NB4 (cell line): ENCODE results near the gene ZNF610.
"Not testable (repeated sequence)": the region's sequence is repeated elsewhere in the genome, so short reads cannot be mapped to it uniquely, and the experiment has no call there.

ENCODE experiments used
- DNase-seq: peaks from one replicate; pipeline ENCODE4 v3.0.0; 2010; ENCODE audit warnings: low read depth
- H3K4me3 ChIP-seq: one replicate; pipeline ENCODE4 v1.5.1; 2011; ENCODE audit warnings: mild to moderate bottlenecking, low read depth, low read length, moderate library complexity
- CTCF ChIP-seq: IDR thresholded peaks from one replicate; pipeline ENCODE4 v1.5.1; 2012; ENCODE audit warnings: low read depth, low read length
- MAX ChIP-seq: IDR thresholded peaks from 2 replicates; pipeline ENCODE4 v1.6.1; 2011; ENCODE audit warnings: low read depth, low read length
- MYC ChIP-seq: IDR thresholded peaks from 2 replicates; pipeline ENCODE4 v1.6.1; 2011; ENCODE audit warnings: low read depth, low read length
- POLR2A ChIP-seq: IDR thresholded peaks from 2 replicates; pipeline ENCODE4 v1.6.1; 2011; ENCODE audit warnings: mild to moderate bottlenecking; ENCODE audit not compliant: insufficient read length; ENCODE audit errors: extremely low read depth

Gene ZNF610

DNA sequence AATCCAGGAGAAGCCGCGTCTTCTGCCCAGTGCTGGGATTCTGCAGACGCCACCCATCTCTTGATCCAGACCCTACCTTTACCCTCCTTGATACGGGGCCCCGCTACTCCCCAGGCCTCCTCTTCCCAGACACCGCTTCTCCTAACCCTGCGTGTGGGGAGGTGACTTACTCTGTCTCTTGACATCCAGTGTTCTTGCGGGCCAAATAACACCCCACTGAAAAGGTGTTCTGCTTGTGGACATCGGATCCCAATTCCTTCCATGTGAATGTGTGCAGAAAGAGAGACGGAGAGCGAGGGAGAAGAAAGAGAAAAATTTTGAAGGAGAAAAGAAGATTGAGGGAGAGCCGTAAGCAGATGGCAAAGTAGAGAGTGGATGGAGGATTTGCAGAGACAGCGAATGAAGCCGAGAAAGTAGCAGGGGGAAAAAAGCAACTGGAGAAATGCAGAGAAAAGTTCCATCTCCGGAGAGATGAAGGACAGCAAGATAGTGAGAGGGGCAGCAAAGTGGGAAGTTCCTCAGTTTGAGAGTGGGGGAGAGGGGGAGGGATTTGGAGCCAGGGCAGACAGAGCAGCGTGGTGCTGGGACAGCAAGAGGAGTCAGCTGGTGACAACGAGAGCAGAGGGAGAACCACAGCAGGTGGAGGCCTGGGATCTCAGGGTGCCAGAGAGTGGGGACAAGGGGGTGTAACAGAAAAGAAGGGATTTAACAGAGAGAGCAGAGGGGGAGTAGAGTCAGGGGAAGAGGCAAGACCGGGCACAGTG lies 38.3 kb upstream of the ZNF610 start:
- DNase-seq, result peak; percentile 63
- TF ChIP-seq CTCF, result no peak
- TF ChIP-seq MAX, result no peak
- no peak for TF ChIP-seq MYC
- no peak for TF ChIP-seq POLR2A
- peak overlapping the region; percentile 83 for H3K4me3 ChIP-seq

DNA sequence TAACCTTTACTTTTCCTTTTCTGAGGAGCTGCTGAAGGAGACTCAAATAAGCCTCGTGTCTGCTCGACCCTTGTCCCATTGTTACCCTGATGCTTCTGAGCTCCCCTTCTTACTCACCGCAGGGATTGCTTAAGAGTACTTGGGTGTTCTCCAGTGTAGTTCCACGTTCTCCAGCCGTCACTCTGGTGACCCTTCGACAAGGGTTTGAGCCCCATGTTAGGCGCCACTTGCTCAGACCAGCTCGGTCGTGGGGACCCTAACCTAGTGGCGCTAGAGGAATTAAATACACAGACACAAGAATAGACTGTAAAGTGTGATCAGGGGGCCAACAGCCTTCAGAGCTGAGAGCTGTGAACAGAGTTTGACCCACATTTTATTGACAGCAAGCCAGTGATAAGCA lies 28.8 kb upstream of the ZNF610 start:
- DNase-seq, result peak; percentile 43
- no peak overlapping the region for H3K4me3 ChIP-seq

DNA sequence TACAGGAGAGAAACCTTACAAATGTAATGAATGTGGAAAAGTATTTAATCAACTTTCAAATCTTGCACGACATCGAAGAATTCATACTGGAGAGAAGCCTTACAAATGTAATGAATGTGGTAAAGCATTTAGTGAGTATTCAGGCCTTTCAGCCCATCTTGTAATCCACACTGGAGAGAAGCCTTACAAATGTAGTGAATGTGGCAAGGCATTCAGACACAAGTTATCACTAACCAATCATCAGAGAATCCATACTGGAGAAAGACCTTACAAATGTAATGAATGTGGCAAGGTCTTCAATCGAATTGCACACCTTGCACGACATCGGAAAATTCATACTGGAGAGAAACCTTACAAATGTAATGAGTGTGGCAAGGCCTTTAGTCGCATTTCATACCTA lies 13.6 kb upstream of the ZNF610 start:
- H3K4me3 ChIP-seq, result no peak overlapping the region
- TF ChIP-seq CTCF (no peak), MYC (no peak), POLR2A (no peak), MAX (no peak)
- no peak for DNase-seq

More for the DNA sequence above, 28.8 kb upstream of the ZNF610 start:
- TF ChIP-seq CTCF, result no peak
- no peak for TF ChIP-seq MAX
- TF ChIP-seq MYC, result no peak
- no peak for TF ChIP-seq POLR2A

GRCh38 chr19:52331757-52332156 lies 4.3 kb upstream of the ZNF610 start:
- DNase-seq, result no peak
- H3K4me3 ChIP-seq, result no peak overlapping the region
- TF ChIP-seq POLR2A, result no peak

GRCh38 chr19:52335768-52336116 lies 301 bp upstream of the ZNF610 start:
- TF ChIP-seq POLR2A (no peak), MYC (no peak), CTCF (no peak), MAX (no peak)
- peak overlapping the region; percentile 90 for H3K4me3 ChIP-seq

GRCh38 chr19:52336791-52337381 lies 843 bp downstream of the ZNF610 start:
- no peak for TF ChIP-seq CTCF
- TF ChIP-seq POLR2A, result no peak
- TF ChIP-seq MYC, result no peak
- TF ChIP-seq MAX, result no peak
- H3K4me3 ChIP-seq, result peak overlapping the region; percentile 90
- peak; percentile 60 for DNase-seq

More at GRCh38 chr19:52335768-52336116, 301 bp upstream of the ZNF610 start:
- no peak for DNase-seq

DNA sequence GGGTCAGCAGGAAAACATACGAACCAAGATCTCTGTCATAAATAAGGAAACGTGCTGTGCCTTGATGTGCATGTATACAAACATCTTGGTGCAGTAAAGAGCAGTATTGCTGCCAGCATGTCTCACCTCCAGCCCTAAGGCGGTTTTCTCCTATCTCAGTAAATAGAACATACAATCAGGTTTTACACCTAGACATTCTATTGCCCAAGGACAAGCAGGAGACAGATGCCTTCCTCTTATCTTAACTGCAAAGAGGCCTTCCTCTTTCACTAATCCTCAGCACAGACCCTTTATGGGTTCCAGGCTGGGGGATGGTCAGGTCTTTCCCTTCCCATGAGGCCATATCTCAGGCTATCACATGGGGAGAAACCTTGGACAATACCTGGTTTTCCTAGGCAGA lies 3.0 kb downstream of the ZNF610 start:
- DNase-seq, result not testable (repeated sequence)

More for the DNA sequence above, 3.0 kb downstream of the ZNF610 start:
- H3K4me3 ChIP-seq, result not testable (repeated sequence)
